Measurements from ENCODE around the gene CNTROB. TPM values are rescaled to one million over a fixed set of nuclear protein-coding genes. Genes with fewer than 3 reads are reported as not detected.

The CNTROB gene
- total RNA-seq, 2 donors from 2014 or later, result 11.2 to 42.9 TPM

- ATAC-seq (ENCODE audit: insufficient number of reproducible peaks, low FRiP score, low read depth) (peak; percentile 40), DNase-seq (ENCODE audit: low spot score) (no peak)
- Histone ChIP-seq H3K27ac (peak overlapping the region; percentile 90 to 94), H3K4me3 (peak overlapping the region; percentile 77), H3K9me3 (no peaks in the 10 kb centered on the region), H3K4me1 (ENCODE audit: control insufficient read depth in 1 of 2, low read depth in 2 of 2) (peaks cover 6 to 19% of the 10 kb centered on the region in 2 donors), H3K27me3 (replicated peaks; ENCODE audit: insufficient read depth) (no peaks in the 10 kb centered on the region), H3K36me3 (peaks cover 15% of the 10 kb centered on the region)
- TF ChIP-seq CTCF (IDR thresholded peaks at IDR 0.05), result no peak
These were observed 16.8 kb upstream of the CNTROB start for GRCh38 chr17:7915179-7915610.

- DNase-seq (ENCODE audit: low spot score) (peak; percentile 80), ATAC-seq (ENCODE audit: insufficient number of reproducible peaks, low FRiP score, low read depth) (peak; percentile 85)
- Histone ChIP-seq H3K4me3 (peak within 1 kb of the TSS; percentile 77), H3K9me3 (no peaks in the 10 kb centered on the region), H3K4me1 (ENCODE audit: control insufficient read depth in 1 of 2, low read depth in 2 of 2) (peaks cover 6 to 19% of the 10 kb centered on the region in 2 donors), H3K27me3 (replicated peaks; ENCODE audit: insufficient read depth) (no peaks in the 10 kb centered on the region), H3K27ac (peak within 1 kb of the TSS; percentile 90 to 94), H3K36me3 (peaks cover 9% of the 10 kb centered on the region)
- no peak for TF ChIP-seq CTCF (IDR thresholded peaks at IDR 0.05)
These were observed 16.2 kb upstream of the CNTROB start, which contains the start of gene RNF227 for GRCh38 chr17:7915611-7916384. Gene RNF227 (minus strand): TSS chr17:7916289. CDS start chr17:7916195, 94 bp downstream.

GRCh38 chr17:7916385-7916682 lies 15.7 kb upstream of the CNTROB start:
- TF ChIP-seq CTCF (IDR thresholded peaks at IDR 0.05), result no peak
- Histone ChIP-seq H3K9me3 (no peaks in the 10 kb centered on the region), H3K4me1 (ENCODE audit: control insufficient read depth in 1 of 2, low read depth in 2 of 2) (peaks cover 6 to 19% of the 10 kb centered on the region in 2 donors), H3K27me3 (replicated peaks; ENCODE audit: insufficient read depth) (no peaks in the 10 kb centered on the region), H3K36me3 (peaks cover 3% of the 10 kb centered on the region), H3K4me3 (peak overlapping the region; percentile 77), H3K27ac (peak overlapping the region; percentile 90 to 94)
- DNase-seq (ENCODE audit: low spot score), result no peak
- ATAC-seq (ENCODE audit: insufficient number of reproducible peaks, low FRiP score, low read depth), result peak; percentile 1

GRCh38 chr17:7916808-7917207 lies 15.2 kb upstream of the CNTROB start:
- Histone ChIP-seq H3K4me1 (ENCODE audit: control insufficient read depth in 1 of 2, low read depth in 2 of 2) (peaks cover 6 to 19% of the 10 kb centered on the region in 2 donors), H3K27me3 (replicated peaks; ENCODE audit: insufficient read depth) (no peaks in the 10 kb centered on the region), H3K9me3 (no peaks in the 10 kb centered on the region), H3K4me3 (peak overlapping the region; percentile 77), H3K27ac (peak overlapping the region; percentile 90 to 94), H3K36me3 (no peaks in the 10 kb centered on the region)
- no peak for TF ChIP-seq CTCF (IDR thresholded peaks at IDR 0.05)
- no peak for ATAC-seq (ENCODE audit: insufficient number of reproducible peaks, low FRiP score, low read depth)
- no peak for DNase-seq (ENCODE audit: low spot score)

- H3K27ac ChIP-seq, result peak overlapping the region; percentile 1 to 39
- no peaks in the 10 kb centered on the region for H3K36me3 ChIP-seq
- DNase-seq (ENCODE audit: low spot score) (no peak), ATAC-seq (ENCODE audit: insufficient number of reproducible peaks, low FRiP score, low read depth) (no peak)
- H3K4me3 ChIP-seq, result peak overlapping the region; percentile 68
- no peaks in the 10 kb centered on the region for H3K9me3 ChIP-seq
- no peaks in the 10 kb centered on the region for H3K27me3 ChIP-seq (replicated peaks; ENCODE audit: insufficient read depth)
- H3K4me1 ChIP-seq (ENCODE audit: control insufficient read depth in 1 of 2, low read depth in 2 of 2), result peaks cover 0 to 16% of the 10 kb centered on the region in 2 donors
- no peak for TF ChIP-seq CTCF (IDR thresholded peaks at IDR 0.05)
These were observed 9.6 kb upstream of the CNTROB start for GRCh38 chr17:7922269-7922844.
